Esophagus muscularis mucosa (tissue), 4 donors: Measurements from ENCODE around the gene RPL14. TPM values are rescaled to one million over a fixed set of nuclear protein-coding genes. Genes with fewer than 3 reads are reported as not detected.

ENCODE experiments used
- DNase-seq: peaks from one replicate; pipeline ENCODE4 v3.0.0-alpha.2; 2017; ENCODE audit errors: extremely low spot score
- H3K27ac ChIP-seq, 4 donors: fragments of 200-600 bp; sonication (generic); replicated peaks in 1 of 4; 1 replicate in 3 of 4; 2 replicates in 1 of 4; pipeline ENCODE4 v1.5.1; 2016 to 2019; ENCODE audit warnings: mild to moderate bottlenecking in 1 of 4
- H3K27me3 ChIP-seq, 4 donors: fragments of 200-600 bp; sonication (generic); one replicate each; pipeline versions ENCODE4 v1.5.1 to v1.6.0; 2016 to 2019
- H3K36me3 ChIP-seq, 4 donors: fragments of 200-600 bp; sonication (generic); one replicate each; pipeline ENCODE4 v1.5.1; 2016 to 2019
- H3K4me1 ChIP-seq, 4 donors: fragments of 200-600 bp; sonication (generic); one replicate each; pipeline ENCODE4 v1.5.1; 2016 to 2019
- H3K4me3 ChIP-seq, 4 donors: fragments of 200-600 bp; sonication (generic); 1 replicate in 2 of 4; 2 replicates in 2 of 4; pipeline ENCODE4 v1.5.1; 2016 to 2019; ENCODE audit warnings: mild to moderate bottlenecking in 4 of 4, moderate library complexity in 1 of 4
- H3K9me3 ChIP-seq, 4 donors: fragments of 200-600 bp; sonication (generic); 1 replicate in 3 of 4; 2 replicates in 1 of 4; pipeline ENCODE4 v1.5.1; 2016 to 2019
- EP300 ChIP-seq: sonication (generic); formaldehyde crosslinking; IDR thresholded peaks from one replicate; pipeline ENCODE4 v1.6.1; 2017; ENCODE audit warnings: antibody characterized with exemption
- POLR2A ChIP-seq: fragments of 450-650 bp; IDR thresholded peaks from one replicate; pipeline ENCODE4 v1.6.1; 2017; ENCODE audit warnings: antibody characterized with exemption, moderate library complexity, mild to moderate bottlenecking, low read depth
- POLR2AphosphoS5 ChIP-seq, 2 donors: sonication (generic); formaldehyde crosslinking; IDR thresholded peaks; one replicate each; pipeline ENCODE4 v1.6.1; 2017; ENCODE audit warnings: antibody characterized with exemption in 2 of 2
- WGBS: methylation state at CpG from one replicate; pipeline ENCODE4 v1.1.5; 2018; 5-methylcytosine and 5-hydroxymethylcytosine counted together
- intact Hi-C: fragments of 100-400 bp; cut with DNase I; formaldehyde crosslinking; loops from one replicate; pipeline ENCODE4 v1.15.1; 2023
- total RNA-seq, 4 donors: library from RNA; depleted of rRNA; stranded (reverse); fragments of >200 nt; gene quantifications; one replicate each; pipeline versions ENCODE4 v1.1.0 to v1.2.1, GENCODE V29; 2016
- TF ChIP-seq, protein P1 (sequence below), 3 experiments: fragments of 200-600 bp in 2 of 3; fragments of 450-650 bp in 1 of 3; sonication (generic) in 2 of 3; IDR thresholded peaks; one replicate each; pipeline ENCODE4 v1.5.1; 2017 to 2019; ENCODE audit warnings: antibody characterized with exemption in 3 of 3, mild to moderate bottlenecking in 2 of 3, moderate library complexity in 1 of 3

RPL14 gene
- 100 to 1,000 TPM; 322 to 414 (median 372) TPM for total RNA-seq

GRCh38 chr3:40456940-40457823, at the start of gene RPL14:
Gene RPL14, plus strand, starts transcription at chr3:40457339. Its CDS starts 133 bp downstream, at chr3:40457472.
- Histone ChIP-seq H3K4me1 (peaks cover 30 to 56% (median 48%) of the 10 kb centered on the region in 4 donors), H3K4me3 (peak within 1 kb of the TSS; percentile 91 to 97 (median 94)), H3K27me3 (no peaks in the 10 kb centered on the region), H3K27ac (peak within 1 kb of the TSS; percentile 92 to 96 (median 92)), H3K36me3 (peaks cover 34 to 41% (median 37%) of the 10 kb centered on the region in 4 donors), H3K9me3 (no peaks in the 10 kb centered on the region)
- 0% methylated on average over 33 of the region's 79 CpGs for WGBS
- TF ChIP-seq POLR2AphosphoS5 (IDR thresholded peaks at IDR 0.05) = peak; percentile 99
- TF ChIP-seq EP300 = no peak
- TF ChIP-seq POLR2A = peak; percentile 86
- intact Hi-C loops = loop anchor here (5.0 kb wide), 1 partner anchor 65 kb away; the partner anchor contains the start of gene ZNF621
- peak; percentile 99 for DNase-seq

- Histone ChIP-seq H3K27ac (no peak overlapping the region), H3K4me3 (no peak overlapping the region), H3K4me1 (no peaks in the 10 kb centered on the region), H3K9me3 (no peaks in the 10 kb centered on the region), H3K36me3 (peaks cover 0 to 6% (median 0%) of the 10 kb centered on the region in 4 donors), H3K27me3 (no peaks in the 10 kb centered on the region)
- 68% methylated on average over 3 of the region's 3 CpGs for WGBS
- TF ChIP-seq POLR2AphosphoS5 (IDR thresholded peaks at IDR 0.05) (no peak), EP300 (no peak), POLR2A (no peak)
- TF ChIP-seq, protein P1, sequence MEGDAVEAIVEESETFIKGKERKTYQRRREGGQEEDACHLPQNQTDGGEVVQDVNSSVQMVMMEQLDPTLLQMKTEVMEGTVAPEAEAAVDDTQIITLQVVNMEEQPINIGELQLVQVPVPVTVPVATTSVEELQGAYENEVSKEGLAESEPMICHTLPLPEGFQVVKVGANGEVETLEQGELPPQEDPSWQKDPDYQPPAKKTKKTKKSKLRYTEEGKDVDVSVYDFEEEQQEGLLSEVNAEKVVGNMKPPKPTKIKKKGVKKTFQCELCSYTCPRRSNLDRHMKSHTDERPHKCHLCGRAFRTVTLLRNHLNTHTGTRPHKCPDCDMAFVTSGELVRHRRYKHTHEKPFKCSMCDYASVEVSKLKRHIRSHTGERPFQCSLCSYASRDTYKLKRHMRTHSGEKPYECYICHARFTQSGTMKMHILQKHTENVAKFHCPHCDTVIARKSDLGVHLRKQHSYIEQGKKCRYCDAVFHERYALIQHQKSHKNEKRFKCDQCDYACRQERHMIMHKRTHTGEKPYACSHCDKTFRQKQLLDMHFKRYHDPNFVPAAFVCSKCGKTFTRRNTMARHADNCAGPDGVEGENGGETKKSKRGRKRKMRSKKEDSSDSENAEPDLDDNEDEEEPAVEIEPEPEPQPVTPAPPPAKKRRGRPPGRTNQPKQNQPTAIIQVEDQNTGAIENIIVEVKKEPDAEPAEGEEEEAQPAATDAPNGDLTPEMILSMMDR (IDR thresholded peaks at IDR 0.05) = no peak
- no peak for DNase-seq
- intact Hi-C loops = no loop called here
Measured at GRCh38 chr3:40407611-40408010, 49.5 kb upstream of the RPL14 start.

DNA sequence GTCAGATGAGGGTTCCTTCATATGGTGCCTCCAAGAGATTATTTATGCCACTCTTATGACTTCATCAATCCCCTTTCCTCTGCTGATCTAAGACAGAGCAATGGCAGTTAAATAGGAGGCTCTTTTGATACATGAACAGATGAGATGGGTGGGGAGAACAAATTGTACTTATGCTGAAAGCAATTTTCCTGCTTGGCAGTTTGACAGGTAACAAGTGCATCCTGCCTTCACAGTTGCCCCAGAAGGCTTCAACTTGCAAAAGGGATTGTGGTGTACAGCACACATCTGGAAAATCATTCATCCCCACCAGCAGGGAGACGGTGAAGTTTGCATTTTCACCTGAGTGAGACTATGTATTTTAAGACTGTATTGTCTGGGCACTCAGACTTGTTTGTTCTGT, 42.9 kb upstream of the RPL14 start:
- WGBS = 67% methylated on average over 1 of the region's 1 CpG
- TF ChIP-seq EP300 (no peak), POLR2A (no peak), POLR2AphosphoS5 (IDR thresholded peaks at IDR 0.05) (no peak)
- TF ChIP-seq, protein P1 (IDR thresholded peaks at IDR 0.05) = no peak
- Histone ChIP-seq H3K27ac (no peak overlapping the region), H3K4me1 (no peaks in the 10 kb centered on the region), H3K4me3 (no peak overlapping the region), H3K27me3 (no peaks in the 10 kb centered on the region), H3K36me3 (no peaks in the 10 kb centered on the region), H3K9me3 (no peaks in the 10 kb centered on the region)
- DNase-seq = no peak
- intact Hi-C loops = no loop called here

DNA sequence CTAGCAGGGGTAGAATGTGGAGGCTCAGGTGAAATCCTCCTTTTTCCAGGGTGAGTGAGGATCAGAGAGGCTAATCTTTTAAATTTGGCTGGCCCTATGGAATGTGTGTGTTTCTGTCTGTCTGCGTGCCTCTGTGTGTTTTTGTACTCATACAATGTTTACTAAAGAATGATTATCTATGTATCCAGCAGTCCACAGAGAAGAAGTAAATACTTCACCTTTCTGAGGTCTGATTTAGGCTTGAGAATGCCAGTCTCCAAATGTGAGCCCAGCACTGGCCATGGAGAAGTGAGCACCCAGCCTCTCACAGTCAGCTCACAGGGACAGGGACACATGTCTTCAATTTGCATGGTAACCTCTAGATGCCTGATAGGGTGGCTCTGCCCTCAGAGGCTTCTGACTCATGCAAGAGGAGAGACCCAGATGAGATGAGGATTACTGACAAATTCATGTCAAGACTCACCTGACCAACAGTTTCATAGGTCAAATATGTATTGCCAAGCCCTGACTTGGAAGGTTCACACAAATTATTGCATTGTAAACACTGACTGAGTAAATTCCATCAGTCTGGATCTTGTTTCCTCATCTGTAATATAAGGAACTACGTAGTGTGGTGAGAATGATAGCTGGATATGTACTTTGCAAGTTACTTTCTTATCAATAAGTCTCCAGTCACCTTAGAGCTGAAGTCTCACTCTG, 39.1 kb upstream of the RPL14 start:
- H3K27me3 ChIP-seq = no peaks in the 10 kb centered on the region
- H3K9me3 ChIP-seq = no peaks in the 10 kb centered on the region
- H3K27ac ChIP-seq = no peak overlapping the region
- 86% methylated on average over 2 of the region's 2 CpGs for WGBS
- TF ChIP-seq EP300 (no peak), POLR2AphosphoS5 (IDR thresholded peaks at IDR 0.05) (no peak), POLR2A (no peak)
- TF ChIP-seq, protein P1 (IDR thresholded peaks at IDR 0.05) = no peak
- intact Hi-C loops = no loop called here
- no peak for DNase-seq
- peaks cover 0 to 5% (median 0%) of the 10 kb centered on the region in 4 donors for H3K36me3 ChIP-seq
- H3K4me3 ChIP-seq = no peak overlapping the region
- H3K4me1 ChIP-seq = no peaks in the 10 kb centered on the region

DNA sequence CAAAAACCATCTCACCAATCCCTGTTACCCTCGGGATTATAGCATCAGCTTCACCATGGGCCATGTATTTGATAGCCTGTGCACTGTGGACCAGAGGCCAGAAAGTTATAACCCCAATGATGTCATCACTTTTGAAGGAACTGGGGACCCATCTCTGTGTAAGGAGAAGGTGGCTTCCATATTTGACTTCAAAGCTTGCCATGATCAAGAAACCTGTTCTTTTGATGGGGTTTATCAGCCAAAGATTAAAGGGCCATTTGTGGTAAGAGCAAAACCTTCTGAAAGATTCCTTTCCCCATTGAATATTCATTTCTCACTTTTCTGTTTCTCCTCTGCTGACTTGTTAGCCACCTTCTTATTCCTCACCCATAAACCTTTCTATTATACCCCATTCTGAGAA, 34.3 kb upstream of the RPL14 start:
- H3K4me1 ChIP-seq = no peaks in the 10 kb centered on the region
- DNase-seq = no peak
- 100% methylated on average over 1 of the region's 1 CpG for WGBS
- peaks cover 0 to 15% (median 6%) of the 10 kb centered on the region in 4 donors for H3K36me3 ChIP-seq
- H3K27me3 ChIP-seq = no peaks in the 10 kb centered on the region
- no peak overlapping the region for H3K27ac ChIP-seq
- intact Hi-C loops = no loop called here
- no peaks in the 10 kb centered on the region for H3K9me3 ChIP-seq
- TF ChIP-seq POLR2AphosphoS5 (IDR thresholded peaks at IDR 0.05) = no peak
- TF ChIP-seq, protein P1 (IDR thresholded peaks at IDR 0.05) = no peak
- no peak for TF ChIP-seq POLR2A
- no peak for TF ChIP-seq EP300
- no peak overlapping the region for H3K4me3 ChIP-seq
